ENCODE measurements around the gene ARAP1.

Gene ARAP1

DNA sequence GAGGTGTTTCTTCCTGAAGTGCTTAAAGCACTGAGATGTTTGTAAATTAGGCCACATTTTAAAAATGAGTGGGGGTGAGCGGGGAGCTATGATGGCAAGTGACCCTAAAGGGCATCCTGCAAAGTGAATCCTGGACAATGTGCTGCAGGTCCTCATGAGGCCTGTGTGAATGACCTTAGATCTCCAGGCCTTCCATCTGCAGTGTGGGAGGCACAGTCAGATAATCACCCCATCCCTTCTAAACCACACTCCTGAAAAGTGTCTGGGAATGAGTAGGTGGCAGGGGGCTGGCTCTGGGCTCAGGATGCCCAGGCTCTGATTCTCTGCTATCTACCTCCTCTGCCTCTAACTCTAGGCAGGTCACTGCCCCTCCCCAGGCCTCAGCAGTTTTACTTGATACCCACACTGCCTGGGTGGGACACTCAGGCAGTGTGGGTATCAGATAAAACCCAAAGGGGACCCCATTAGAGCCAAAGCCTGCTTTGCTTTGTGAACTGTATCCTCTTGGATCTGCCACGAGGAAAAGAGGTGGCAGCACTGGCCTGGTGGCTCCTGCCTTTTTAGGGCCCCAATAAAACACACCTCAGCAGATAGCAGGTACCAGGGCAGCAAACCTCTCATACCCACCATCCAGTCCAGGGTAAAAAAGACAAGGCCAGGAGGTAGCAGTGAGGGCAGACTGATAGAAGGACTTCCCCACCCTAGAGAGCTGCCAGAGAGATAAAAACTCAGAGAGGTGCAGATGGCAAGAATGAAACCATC, 31.1 kb upstream of the ARAP1 start:
- H3K27me3 ChIP-seq (ENCODE audit: low read depth) = no peaks in the 10 kb centered on the region
- H3K4me1 ChIP-seq = no peaks in the 10 kb centered on the region
- in situ Hi-C loops (cut with MboI; ENCODE audit: low sequenced_read_pairs) = no loop called here
- DNase-seq (ENCODE audit: low spot score in 2 of 2) = no peak
- H3K4me3 ChIP-seq = no peak overlapping the region
- H3K36me3 ChIP-seq (replicated peaks) = no peaks in the 10 kb centered on the region; the same call in 1 of the 2 replicates
- H3K9me3 ChIP-seq = no peaks in the 10 kb centered on the region

DNA sequence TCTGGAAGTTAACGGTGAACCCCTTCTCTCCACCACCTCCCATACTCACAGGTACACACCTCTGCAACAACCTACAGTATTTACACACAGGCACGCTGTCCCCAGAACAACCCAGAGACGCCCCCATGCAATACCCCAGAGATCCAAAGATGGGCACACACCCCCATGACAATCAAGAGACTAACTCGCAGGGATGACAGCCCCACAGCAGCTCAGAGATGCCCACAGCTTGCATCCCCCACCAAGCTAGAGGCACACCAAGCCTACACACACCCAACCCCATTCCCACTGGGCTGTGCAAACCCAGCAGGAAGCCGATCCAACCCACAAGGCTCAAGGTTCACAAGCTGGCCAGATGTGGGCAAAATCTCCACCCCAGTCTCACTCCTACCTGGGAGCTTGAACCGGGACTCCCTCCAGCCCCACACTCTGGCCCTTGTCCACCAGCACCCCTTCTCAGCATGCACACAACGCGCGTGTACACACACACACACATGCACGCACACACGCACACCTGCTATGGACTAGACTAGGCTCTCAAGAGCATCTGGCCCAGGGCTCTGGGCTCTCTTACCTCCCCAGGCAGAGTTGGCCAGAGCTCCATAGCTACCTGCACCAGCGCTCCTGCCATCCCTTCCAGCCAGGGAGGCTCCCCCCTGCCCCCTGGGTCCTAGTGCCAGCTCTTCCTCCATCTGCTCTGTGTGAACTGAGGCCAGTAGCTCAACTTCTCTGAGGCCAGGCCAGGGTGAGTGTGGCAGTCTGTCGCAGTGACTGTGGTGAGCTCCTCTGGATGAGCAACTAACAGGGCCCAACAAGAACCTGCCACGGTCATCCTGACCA, 30.1 kb upstream of the ARAP1 start:
- H3K27me3 ChIP-seq (ENCODE audit: low read depth) = no peaks in the 10 kb centered on the region
- DNase-seq (ENCODE audit: low spot score in 2 of 2) = peak in 1 of 2 experiments; percentile 29
- H3K36me3 ChIP-seq (replicated peaks) = no peaks in the 10 kb centered on the region; the same call in 1 of the 2 replicates
- in situ Hi-C loops (cut with MboI; ENCODE audit: low sequenced_read_pairs) = no loop called here
- H3K4me1 ChIP-seq = no peaks in the 10 kb centered on the region
- H3K4me3 ChIP-seq = peak overlapping the region; percentile 16
- no peaks in the 10 kb centered on the region for H3K9me3 ChIP-seq

DNA sequence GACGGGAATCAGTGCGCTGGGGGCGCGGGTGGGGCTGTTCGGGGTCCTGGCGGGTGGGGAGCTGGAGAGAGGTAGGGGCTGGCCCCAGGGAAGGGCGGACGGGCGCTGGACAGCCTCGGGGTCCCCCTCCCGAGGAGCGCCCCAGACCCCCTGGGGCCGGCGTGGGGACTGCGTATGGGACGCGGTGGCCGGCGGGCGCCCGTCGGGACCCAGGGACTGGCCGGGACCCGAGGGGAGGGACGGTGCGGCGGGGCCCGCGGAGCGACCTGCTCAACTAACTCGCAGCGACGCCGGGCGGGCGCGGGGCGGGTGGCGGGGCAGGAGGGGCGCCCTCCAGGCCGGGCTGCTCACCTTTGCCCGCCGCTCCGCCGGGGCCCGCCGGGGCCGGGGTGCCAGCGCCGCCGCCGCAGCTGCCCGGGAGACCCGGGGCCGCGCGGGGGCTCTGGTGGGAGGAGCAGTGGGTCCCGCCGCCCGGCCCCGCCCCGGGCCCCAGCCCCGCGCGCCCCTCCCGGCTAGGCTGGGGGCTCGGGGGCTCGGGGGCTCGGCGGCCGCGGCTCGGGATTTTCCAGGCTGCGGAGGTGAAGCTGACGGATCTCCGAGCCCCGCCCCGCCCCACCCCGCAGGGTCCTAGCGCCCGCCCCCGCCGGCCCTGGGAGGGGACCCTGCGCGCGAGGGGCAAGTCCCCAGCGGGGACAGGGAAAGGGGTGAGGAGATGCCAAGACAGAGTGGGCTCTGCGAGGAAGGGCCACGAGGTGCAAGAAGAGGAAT, 29.3 kb upstream of the ARAP1 start:
- in situ Hi-C loops (cut with MboI; ENCODE audit: low sequenced_read_pairs) = no loop called here

DNA sequence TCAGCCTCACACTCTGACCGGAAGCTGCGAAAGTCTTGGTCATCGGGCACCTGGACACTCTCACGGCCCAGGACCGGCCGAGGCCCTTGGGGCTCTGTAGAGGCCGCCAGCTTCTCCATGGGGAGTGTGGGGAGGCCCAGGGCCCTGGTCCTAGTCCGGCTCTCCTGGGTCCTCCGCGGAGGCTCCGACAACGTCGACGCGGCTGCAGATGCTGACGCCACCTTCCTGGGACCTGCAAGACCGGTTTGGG, 28.8 kb upstream of the ARAP1 start:
- H3K4me1 ChIP-seq = no peaks in the 10 kb centered on the region
- no peak for DNase-seq (ENCODE audit: low spot score in 2 of 2)
- H3K27me3 ChIP-seq (ENCODE audit: low read depth) = no peaks in the 10 kb centered on the region
- in situ Hi-C loops (cut with MboI; ENCODE audit: low sequenced_read_pairs) = no loop called here
- no peaks in the 10 kb centered on the region; the same call in 1 of the 2 replicates for H3K36me3 ChIP-seq (replicated peaks)
- H3K4me3 ChIP-seq = peak overlapping the region; percentile 43
- H3K9me3 ChIP-seq = no peaks in the 10 kb centered on the region

More for the DNA sequence above, 29.3 kb upstream of the ARAP1 start:
- Histone ChIP-seq H3K27me3 (ENCODE audit: low read depth) (no peaks in the 10 kb centered on the region), H3K4me1 (no peaks in the 10 kb centered on the region), H3K9me3 (no peaks in the 10 kb centered on the region), H3K36me3 (replicated peaks) (no peaks in the 10 kb centered on the region; the same call in 1 of the 2 replicates), H3K4me3 (peak overlapping the region; percentile 43)
- peak; percentile 37 to 73 for DNase-seq (ENCODE audit: low spot score in 2 of 2)

DNA sequence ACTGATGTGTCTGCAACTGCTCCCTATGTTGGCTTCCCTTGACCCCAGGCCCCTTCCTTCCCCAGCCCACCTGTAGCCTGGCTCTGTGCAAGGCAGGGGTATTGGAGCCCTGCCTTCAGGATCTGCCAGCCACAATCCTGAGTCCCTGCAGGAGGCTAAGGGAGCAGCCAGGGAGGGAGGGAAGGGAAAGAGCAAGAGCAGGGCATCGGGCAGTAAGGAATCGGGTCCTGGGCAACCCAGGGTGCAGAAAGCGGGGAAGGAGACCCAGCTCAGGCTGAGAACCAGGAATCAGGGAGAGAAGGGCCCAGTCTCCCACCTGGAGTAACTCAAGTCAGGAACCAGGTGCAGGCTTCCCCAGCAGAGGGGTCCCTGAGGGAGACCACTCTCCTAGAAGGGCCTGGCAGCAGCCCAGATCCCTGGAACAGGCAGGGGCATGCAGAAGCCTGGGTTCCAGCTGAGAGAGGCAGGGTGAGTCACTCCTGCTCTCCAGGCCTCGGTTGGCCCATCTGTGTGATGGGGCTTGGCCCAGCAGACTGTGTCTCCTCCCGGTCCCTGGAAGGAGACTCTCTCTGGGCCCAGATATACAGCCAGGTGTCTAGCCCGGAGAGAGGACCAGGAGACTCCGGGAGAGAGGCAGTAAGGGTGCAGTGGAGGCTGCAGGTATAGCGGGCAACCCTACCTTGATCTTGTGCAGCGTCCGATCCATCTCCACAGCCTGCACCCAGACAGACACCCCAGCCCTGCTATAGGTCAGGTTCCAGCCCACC, 28.3 kb upstream of the ARAP1 start:
- no peaks in the 10 kb centered on the region for H3K9me3 ChIP-seq
- DNase-seq (ENCODE audit: low spot score in 2 of 2) = no peak
- peak overlapping the region; percentile 43 for H3K4me3 ChIP-seq
- in situ Hi-C loops (cut with MboI; ENCODE audit: low sequenced_read_pairs) = no loop called here
- no peaks in the 10 kb centered on the region for H3K4me1 ChIP-seq
- no peaks in the 10 kb centered on the region for H3K27me3 ChIP-seq (ENCODE audit: low read depth)
- H3K36me3 ChIP-seq (replicated peaks) = no peaks in the 10 kb centered on the region; the same call in 1 of the 2 replicates

DNA sequence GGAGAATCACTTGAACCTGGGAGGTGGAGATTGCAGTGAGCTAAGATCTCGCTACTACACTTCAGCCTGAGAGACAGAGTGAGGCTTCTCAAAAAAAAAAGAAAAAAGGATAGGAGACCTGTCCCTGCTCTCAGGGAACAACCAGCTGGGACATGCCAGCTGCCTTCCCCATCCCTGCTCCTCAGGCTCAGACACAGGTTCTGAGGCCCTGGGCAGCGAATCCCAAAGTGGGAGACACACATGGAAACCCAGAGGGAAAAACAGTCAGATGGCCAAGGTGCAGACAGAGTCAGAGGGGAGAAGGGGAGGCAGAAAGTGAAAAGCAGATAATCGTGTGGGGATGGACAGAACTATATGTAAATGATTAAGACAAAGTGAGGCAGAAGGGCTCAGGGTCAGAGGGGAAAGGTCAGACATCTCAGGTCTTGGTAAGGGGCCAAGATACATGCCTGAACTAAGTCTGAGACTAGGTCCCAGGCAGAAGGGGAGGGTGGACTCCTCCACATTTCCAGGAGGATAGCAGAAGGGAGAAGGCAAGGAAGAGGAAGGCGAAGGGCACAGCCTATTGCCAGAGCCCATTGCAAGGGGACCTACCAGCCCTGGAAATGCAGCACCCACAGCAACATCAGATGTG, 27.4 kb upstream of the ARAP1 start:
- in situ Hi-C loops (cut with MboI; ENCODE audit: low sequenced_read_pairs) = no loop called here
- no peak overlapping the region for H3K4me3 ChIP-seq
- no peaks in the 10 kb centered on the region for H3K4me1 ChIP-seq
- DNase-seq (ENCODE audit: low spot score in 2 of 2) = no peak
- no peaks in the 10 kb centered on the region; the same call in 1 of the 2 replicates for H3K36me3 ChIP-seq (replicated peaks)
- no peaks in the 10 kb centered on the region for H3K27me3 ChIP-seq (ENCODE audit: low read depth)
- no peaks in the 10 kb centered on the region for H3K9me3 ChIP-seq

DNA sequence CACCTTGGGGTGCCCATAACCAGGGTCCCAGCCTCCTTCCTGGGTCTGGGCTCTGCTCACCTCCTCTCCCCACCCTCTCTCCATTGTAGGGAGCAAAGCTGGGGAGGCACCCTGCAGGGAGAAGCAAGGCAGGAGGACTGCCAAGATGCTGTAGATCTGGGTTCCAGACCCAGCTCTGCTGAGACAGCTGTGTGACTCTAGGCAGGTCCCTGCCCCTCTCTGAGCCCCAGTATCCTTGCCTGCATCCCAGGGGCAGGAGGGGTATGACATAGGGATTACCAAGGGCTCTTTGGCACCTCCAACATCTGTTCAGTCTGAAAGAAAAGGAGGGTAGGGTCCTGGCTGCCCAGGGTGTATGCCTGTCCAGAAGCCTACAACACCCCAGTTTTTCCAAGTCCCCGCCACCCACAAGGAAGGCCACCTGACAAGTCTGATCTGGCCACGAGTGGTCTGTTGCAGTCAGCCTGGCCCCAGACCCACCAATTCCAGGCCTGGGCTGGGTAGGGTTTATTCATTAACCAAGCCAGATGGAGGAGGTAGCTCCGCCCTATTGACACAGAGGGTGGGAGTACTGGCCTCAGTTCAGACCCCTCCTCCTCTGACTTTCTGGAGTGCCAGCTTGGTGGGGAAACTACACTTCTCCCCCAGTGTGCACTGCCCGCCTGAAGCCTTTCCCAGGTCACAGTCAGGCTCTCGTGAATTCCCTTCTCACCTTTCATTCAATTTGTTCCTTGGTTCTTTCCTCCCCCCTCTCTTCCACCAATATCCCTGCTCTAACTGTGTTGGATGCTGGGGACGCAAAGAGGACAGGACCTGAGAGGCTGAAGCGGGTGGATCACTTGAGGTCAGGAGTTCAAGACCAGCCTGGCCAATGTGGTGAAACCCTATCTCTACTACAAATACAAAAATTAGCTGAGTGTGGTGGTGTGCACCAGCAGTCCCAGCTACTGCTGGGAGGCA, 26.6 kb upstream of the ARAP1 start:
- Histone ChIP-seq H3K4me1 (no peaks in the 10 kb centered on the region), H3K36me3 (replicated peaks) (no peaks in the 10 kb centered on the region; the same call in 1 of the 2 replicates), H3K4me3 (no peak overlapping the region), H3K9me3 (no peaks in the 10 kb centered on the region), H3K27me3 (ENCODE audit: low read depth) (no peaks in the 10 kb centered on the region)
- no peak for DNase-seq (ENCODE audit: low spot score in 2 of 2)
- in situ Hi-C loops (cut with MboI; ENCODE audit: low sequenced_read_pairs) = no loop called here

DNA sequence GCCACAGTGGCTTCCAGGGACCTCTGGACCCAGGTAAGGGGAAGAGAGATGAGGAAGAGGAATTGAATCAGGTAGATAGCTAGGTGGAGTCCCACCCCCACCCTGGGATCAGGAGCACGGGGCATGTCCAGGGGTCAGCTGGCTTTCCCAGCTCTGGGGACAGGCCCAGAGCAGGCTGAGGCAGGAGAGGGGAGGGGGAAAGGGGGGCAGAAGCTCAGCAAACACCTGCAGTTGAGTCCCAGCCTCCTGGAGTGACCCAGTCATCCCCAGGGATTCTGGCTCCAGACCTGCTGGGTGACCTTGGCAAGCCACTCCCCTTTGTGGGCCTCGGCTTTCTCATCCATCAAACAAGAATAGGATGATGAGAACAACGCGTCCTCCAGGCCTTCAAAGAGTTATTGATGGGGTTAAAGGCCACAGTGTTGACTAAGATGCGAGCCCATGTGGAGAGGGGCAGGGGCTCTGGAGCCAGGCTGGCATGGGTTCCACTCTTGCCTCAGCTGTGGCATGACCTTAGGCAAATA, 25.6 kb upstream of the ARAP1 start:
- Histone ChIP-seq H3K4me1 (no peaks in the 10 kb centered on the region), H3K27me3 (ENCODE audit: low read depth) (no peaks in the 10 kb centered on the region), H3K9me3 (no peaks in the 10 kb centered on the region), H3K36me3 (replicated peaks) (no peaks in the 10 kb centered on the region; the same call in 1 of the 2 replicates), H3K4me3 (no peak overlapping the region)
- in situ Hi-C loops (cut with MboI; ENCODE audit: low sequenced_read_pairs) = no loop called here
- no peak for DNase-seq (ENCODE audit: low spot score in 2 of 2)

DNA sequence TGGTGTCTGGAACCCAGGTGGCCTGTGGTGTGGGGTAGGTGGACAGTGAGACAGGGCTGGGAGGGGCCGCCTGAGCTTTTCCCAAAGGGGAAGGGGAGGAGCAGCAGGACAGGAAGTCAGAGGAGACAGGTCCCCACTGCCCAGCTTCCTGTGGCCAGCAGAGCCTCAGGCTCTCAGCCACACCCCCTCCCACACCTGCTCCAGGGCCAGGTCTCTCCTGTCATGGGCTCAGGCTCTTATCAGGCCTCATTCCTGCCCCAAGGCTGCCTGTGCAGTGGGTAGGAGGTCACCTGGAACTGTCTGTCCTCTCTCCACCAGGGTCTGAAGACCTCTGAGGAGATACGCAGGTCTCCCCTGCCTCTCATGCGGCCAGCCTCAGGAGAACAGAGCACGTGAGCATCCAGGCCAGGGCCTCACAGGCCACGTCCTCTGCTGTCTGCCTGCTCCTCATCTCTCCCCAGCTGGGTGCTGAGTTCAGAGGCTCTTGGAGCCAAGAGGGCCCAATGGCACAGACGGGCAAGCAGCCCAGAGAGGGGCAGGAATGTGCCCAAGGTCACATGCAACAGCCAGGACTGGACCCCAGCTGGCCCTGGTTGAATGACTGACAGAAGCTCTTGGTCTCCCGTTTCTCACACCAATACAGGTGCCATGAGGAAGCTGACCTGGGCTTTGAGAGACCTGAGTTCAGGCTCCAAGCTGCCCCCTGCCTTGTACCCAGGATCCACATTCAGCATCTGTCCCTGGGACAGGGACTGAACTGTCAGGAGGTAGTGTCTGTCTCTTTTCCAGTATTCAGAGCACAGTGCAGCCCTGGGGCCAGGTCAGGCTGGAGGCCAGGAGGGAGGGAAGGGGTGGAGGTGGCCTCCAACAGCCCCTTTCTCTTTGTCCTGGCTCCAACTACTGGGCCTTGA, 24.9 kb upstream of the ARAP1 start:
- H3K9me3 ChIP-seq = no peaks in the 10 kb centered on the region
- H3K4me3 ChIP-seq = no peak overlapping the region
- no peak for DNase-seq (ENCODE audit: low spot score in 2 of 2)
- H3K36me3 ChIP-seq (replicated peaks) = no peaks in the 10 kb centered on the region; the same call in 1 of the 2 replicates
- no peaks in the 10 kb centered on the region for H3K4me1 ChIP-seq
- H3K27me3 ChIP-seq (ENCODE audit: low read depth) = no peaks in the 10 kb centered on the region
- in situ Hi-C loops (cut with MboI; ENCODE audit: low sequenced_read_pairs) = no loop called here

DNA sequence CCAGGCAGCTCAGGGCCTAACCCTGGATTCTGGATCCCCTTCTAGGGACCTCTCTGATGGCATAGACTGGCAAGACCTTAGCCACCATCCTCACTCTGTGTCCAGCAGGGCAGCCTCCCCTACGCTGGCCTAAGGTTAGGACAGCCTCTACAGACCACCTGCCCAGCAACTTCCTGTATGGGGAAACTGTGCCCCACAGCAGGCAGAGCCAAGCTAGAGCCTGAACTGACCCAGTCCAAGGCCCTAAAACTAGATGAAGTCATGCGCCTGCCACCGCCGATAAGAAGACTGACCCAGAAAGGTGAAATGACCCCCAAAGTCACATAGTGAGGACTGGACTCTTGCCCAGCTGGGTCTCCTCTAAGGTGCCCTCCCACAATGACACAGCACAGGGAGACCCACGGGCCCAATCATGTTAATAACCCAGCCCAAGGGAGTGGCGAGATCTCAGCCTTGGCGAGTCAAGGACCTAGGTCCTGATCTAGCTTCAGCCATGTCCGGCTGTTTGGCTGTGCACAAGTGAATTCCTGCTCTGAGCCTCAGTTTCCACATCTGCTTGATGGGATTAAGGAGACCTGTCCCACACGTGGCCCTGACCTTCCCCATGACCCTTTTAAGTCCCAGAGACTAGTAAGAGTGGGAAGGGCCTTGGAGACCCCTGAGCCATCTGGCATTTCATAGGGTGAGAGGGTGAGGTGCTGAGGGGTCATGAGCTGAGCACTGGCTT, 24.1 kb upstream of the ARAP1 start:
- in situ Hi-C loops (cut with MboI; ENCODE audit: low sequenced_read_pairs) = no loop called here
- DNase-seq (ENCODE audit: low spot score in 2 of 2) = no peak
- no peaks in the 10 kb centered on the region for H3K4me1 ChIP-seq
- H3K4me3 ChIP-seq = no peak overlapping the region
- no peaks in the 10 kb centered on the region for H3K27me3 ChIP-seq (ENCODE audit: low read depth)
- H3K36me3 ChIP-seq (replicated peaks) = no peaks in the 10 kb centered on the region; the same call in 1 of the 2 replicates
- H3K9me3 ChIP-seq = no peaks in the 10 kb centered on the region
